Osteoblast (primary cell): ENCODE results near the gene MYH7. TPM values are rescaled to one million over a fixed set of nuclear protein-coding genes. Genes with fewer than 3 reads are reported as not detected.

Source experiments
- DNase-seq: peaks from one replicate; pipeline ENCODE4 v3.0.0; 2011; ENCODE audit warnings: low spot score, mixed read lengths; ENCODE audit not compliant: insufficient read length; ENCODE audit errors: missing footprints
- H2AFZ ChIP-seq: 2 replicates; pipeline ENCODE4 v1.6.0; 2011; ENCODE audit warnings: mild to moderate bottlenecking, low read length
- H3K27ac ChIP-seq: 2 replicates; pipeline ENCODE4 v1.5.1; 2011; ENCODE audit warnings: mild to moderate bottlenecking, low read depth, low read length, moderate library complexity
- H3K27me3 ChIP-seq: 2 replicates; pipeline ENCODE4 v1.6.0; 2012; ENCODE audit warnings: mild to moderate bottlenecking, control low read depth, inconsistent platforms, low read length, moderate library complexity; ENCODE audit not compliant: insufficient read depth
- H3K36me3 ChIP-seq: 2 replicates; pipeline ENCODE4 v1.5.1; 2011; ENCODE audit warnings: mild to moderate bottlenecking, low read length, control low read depth, moderate library complexity; ENCODE audit not compliant: insufficient read depth
- H3K4me1 ChIP-seq: 2 replicates; pipeline ENCODE4 v1.5.1; 2011; ENCODE audit warnings: mild to moderate bottlenecking, low read length, control low read depth, moderate library complexity; ENCODE audit not compliant: insufficient read depth
- H3K4me2 ChIP-seq: 2 replicates; pipeline ENCODE4 v1.6.0; 2011; ENCODE audit warnings: mild to moderate bottlenecking, low read length; ENCODE audit not compliant: insufficient read depth
- H3K4me3 ChIP-seq: fragments of 200-600 bp; sonication (generic); 3 replicates; pipeline ENCODE4 v1.5.1; 2012; ENCODE audit warnings: mild to moderate bottlenecking, low read length, inconsistent platforms; ENCODE audit not compliant: insufficient read depth
- H3K79me2 ChIP-seq: 2 replicates; pipeline ENCODE4 v1.6.0; 2012; ENCODE audit warnings: mild to moderate bottlenecking, low read length, control low read depth, inconsistent platforms; ENCODE audit not compliant: insufficient read depth
- H3K9me3 ChIP-seq: 2 replicates; pipeline ENCODE4 v1.5.1; 2011; ENCODE audit warnings: low read depth, low read length, control low read depth
- H4K20me1 ChIP-seq: 2 replicates; pipeline ENCODE4 v1.6.0; 2012; ENCODE audit warnings: mild to moderate bottlenecking, low read length, control low read depth; ENCODE audit not compliant: insufficient read depth
- total RNA-seq: library from RNA; depleted of rRNA; stranded (reverse); fragments of >200 nt; gene quantifications from 2 replicates; pipeline ENCODE4 v1.2.3, GENCODE V29; 2012
- TF ChIP-seq, protein P1 (sequence below): IDR thresholded peaks from 2 replicates; pipeline ENCODE4 v1.5.1; 2011; ENCODE audit warnings: mild to moderate bottlenecking, low read depth, low read length, moderate library complexity; ENCODE audit errors: extremely low read depth

Gene MYH7
- total RNA-seq, 1 donor, result not detected

DNA sequence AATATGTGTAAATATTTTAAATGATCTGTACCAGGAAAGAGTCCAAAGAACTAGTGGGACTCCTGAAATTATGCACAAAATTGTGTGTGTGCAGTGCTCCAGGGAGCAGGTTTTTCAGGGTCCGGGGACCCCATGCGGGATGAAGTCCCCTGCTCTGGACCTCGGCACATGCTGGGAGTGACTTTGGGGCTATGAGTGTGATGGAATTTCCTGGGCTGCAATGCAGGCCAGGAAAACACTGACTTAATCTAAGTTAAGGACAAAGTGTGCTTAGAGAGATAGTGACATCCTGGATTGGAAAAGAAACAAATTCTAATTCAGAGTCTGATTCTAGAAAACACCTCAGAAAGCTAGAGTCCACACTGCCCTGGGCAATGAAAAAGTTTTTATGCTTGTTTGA lies 21.2 kb downstream of the MYH7 start:
- H3K27ac ChIP-seq, result no peak overlapping the region
- no peaks in the 10 kb centered on the region for H3K79me2 ChIP-seq
- no peaks in the 10 kb centered on the region for H4K20me1 ChIP-seq
- H3K36me3 ChIP-seq, result no peaks in the 10 kb centered on the region
- H3K9me3 ChIP-seq, result no peaks in the 10 kb centered on the region
- H3K4me1 ChIP-seq, result no peaks in the 10 kb centered on the region
- DNase-seq, result peak; percentile 65
- H3K27me3 ChIP-seq, result peaks cover 6% of the 10 kb centered on the region
- no peak overlapping the region for H2AFZ ChIP-seq
- no peak overlapping the region for H3K4me3 ChIP-seq
- TF ChIP-seq, protein P1, sequence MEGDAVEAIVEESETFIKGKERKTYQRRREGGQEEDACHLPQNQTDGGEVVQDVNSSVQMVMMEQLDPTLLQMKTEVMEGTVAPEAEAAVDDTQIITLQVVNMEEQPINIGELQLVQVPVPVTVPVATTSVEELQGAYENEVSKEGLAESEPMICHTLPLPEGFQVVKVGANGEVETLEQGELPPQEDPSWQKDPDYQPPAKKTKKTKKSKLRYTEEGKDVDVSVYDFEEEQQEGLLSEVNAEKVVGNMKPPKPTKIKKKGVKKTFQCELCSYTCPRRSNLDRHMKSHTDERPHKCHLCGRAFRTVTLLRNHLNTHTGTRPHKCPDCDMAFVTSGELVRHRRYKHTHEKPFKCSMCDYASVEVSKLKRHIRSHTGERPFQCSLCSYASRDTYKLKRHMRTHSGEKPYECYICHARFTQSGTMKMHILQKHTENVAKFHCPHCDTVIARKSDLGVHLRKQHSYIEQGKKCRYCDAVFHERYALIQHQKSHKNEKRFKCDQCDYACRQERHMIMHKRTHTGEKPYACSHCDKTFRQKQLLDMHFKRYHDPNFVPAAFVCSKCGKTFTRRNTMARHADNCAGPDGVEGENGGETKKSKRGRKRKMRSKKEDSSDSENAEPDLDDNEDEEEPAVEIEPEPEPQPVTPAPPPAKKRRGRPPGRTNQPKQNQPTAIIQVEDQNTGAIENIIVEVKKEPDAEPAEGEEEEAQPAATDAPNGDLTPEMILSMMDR, result no peak
- no peak overlapping the region for H3K4me2 ChIP-seq

DNA sequence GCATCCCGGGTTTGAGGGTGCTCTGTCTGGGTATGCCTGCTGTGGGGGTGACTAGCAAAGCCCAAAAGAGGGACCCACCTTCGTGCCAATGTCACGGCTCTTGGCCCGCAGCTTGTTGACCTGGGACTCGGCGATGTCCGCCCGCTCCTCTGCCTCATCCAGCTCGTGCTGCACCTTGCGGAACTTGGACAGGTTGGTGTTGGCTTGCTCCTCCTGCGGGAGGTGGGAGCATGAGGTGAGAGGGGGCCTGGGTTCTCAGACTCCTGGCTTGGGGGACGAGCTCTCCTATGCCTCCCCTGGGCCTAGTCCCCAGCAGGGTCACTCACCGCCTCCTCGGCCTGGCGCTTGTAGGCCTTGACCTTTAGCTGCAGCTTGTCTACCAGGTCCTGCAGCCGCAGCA lies 21.8 kb downstream of the MYH7 start:
- no peaks in the 10 kb centered on the region for H4K20me1 ChIP-seq
- H2AFZ ChIP-seq, result no peak overlapping the region
- no peaks in the 10 kb centered on the region for H3K79me2 ChIP-seq
- no peak overlapping the region for H3K27ac ChIP-seq
- H3K4me1 ChIP-seq, result no peaks in the 10 kb centered on the region
- H3K36me3 ChIP-seq, result no peaks in the 10 kb centered on the region
- no peaks in the 10 kb centered on the region for H3K9me3 ChIP-seq
- peak; percentile 49 for DNase-seq
- peaks cover 6% of the 10 kb centered on the region for H3K27me3 ChIP-seq
- H3K4me3 ChIP-seq, result no peak overlapping the region
- H3K4me2 ChIP-seq, result no peak overlapping the region
- TF ChIP-seq, protein P1, result no peak

DNA sequence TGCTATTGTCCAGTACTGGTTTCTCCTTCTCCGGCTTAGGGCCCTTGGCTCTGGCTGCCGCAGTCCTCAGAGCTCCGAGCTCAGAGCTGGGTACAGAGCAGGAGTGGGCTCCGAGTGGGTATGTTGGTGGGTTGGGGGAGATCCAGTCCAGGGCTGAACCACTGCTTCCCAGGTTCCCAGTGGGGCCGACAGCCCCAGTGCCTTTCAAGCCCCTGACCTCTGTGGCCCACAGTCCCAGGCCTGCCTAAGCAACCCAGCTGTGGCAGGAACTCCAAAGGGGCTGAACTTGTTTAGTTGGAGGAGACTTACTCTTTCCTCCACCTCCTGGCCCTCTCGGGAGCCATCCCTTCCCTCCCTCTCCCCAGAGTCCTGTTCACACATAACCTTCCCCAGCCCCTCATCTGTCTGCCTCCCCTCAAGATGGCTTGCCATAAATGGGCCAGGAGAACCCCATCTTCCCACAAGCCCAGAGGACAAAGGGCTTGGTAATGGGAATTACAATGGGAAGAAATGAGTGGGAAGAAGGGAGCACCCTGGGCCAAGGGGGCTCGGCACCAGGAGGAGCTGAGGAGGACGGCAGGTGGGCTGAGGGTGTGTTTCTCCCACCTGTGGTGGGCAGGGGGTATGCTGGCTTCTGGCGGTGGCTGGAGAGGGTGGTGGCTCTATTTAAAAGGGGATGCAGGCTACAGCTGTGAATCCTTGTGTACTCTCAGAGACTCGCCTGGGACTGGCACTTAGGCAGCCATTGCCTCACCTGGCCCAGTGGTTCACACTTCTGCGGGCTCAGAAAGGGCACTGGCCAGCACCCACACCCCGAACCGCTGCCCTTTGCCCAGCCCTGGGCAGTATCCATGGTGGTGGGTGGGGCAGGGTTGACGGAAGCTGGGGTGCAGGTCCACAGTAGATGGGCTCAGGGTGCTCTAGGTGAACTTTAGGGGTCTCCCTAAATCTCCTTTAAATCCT lies 23.6 kb downstream of the MYH7 start:
- H3K27me3 ChIP-seq, result peaks cover 6% of the 10 kb centered on the region
- H4K20me1 ChIP-seq, result no peaks in the 10 kb centered on the region
- H3K9me3 ChIP-seq, result no peaks in the 10 kb centered on the region
- TF ChIP-seq, protein P1, result no peak
- DNase-seq, result peak; percentile 59
- no peak overlapping the region for H2AFZ ChIP-seq
- H3K4me3 ChIP-seq, result no peak overlapping the region
- H3K4me1 ChIP-seq, result no peaks in the 10 kb centered on the region
- no peaks in the 10 kb centered on the region for H3K36me3 ChIP-seq
- H3K79me2 ChIP-seq, result no peaks in the 10 kb centered on the region
- no peak overlapping the region for H3K4me2 ChIP-seq
- H3K27ac ChIP-seq, result no peak overlapping the region

DNA sequence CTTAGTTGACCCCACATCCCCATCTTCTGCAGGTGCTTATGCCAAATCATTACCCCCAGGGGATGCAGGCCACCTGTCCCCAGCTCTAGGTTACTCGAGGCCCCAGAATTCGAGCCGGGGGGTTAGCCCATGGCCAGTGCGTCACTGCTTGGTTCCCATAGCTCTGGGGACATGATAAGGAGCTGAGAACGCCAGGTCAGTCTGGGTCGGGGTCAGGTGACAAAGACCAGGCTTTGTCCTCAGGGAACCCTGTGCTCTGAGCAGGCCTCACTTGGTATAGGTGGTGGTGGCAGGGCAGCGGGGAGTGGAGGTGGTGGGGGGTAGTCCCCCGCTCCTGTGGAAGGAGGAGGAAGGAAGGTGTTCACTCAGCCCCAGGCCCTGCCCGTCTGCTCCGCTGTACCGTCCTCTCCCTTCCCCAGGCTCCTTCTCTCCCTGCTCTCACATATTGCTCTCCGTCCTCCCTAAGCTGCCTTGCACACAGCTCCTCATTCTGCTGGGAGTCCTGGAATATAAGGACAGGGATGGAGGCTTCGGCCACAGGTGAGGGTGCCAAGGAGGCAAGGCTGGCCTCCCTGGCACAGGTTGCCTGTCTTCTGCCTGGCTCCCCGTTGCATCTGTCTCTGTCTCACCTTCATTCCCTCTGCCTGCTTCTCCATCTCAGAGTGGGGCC lies 25.4 kb downstream of the MYH7 start:
- no peak overlapping the region for H3K4me2 ChIP-seq
- H3K4me1 ChIP-seq, result no peaks in the 10 kb centered on the region
- DNase-seq, result peak; percentile 22
- no peak overlapping the region for H3K27ac ChIP-seq
- TF ChIP-seq, protein P1, result no peak
- H3K4me3 ChIP-seq, result no peak overlapping the region
- H3K9me3 ChIP-seq, result no peaks in the 10 kb centered on the region
- no peaks in the 10 kb centered on the region for H3K36me3 ChIP-seq
- no peaks in the 10 kb centered on the region for H3K79me2 ChIP-seq
- H4K20me1 ChIP-seq, result no peaks in the 10 kb centered on the region
- peaks cover 3% of the 10 kb centered on the region for H3K27me3 ChIP-seq
- no peak overlapping the region for H2AFZ ChIP-seq
